Astrocyte (in vitro differentiated cells and primary cell): Measurements from ENCODE around the gene RANBP17. TPM values are rescaled to one million over a fixed set of nuclear protein-coding genes. Genes with fewer than 3 reads are reported as not detected.
A peak's percentile ranks its signal among the peaks of the same experiment; 100 is the strongest.

Experiments used
- DNase-seq: peaks from one replicate; pipeline ENCODE4 v3.0.0-alpha.2; 2010; ENCODE audit warnings: low read depth
- FAIRE-seq: peaks from 2 replicates; lab custom pipeline; 2011; peaks lifted over from hg19 to GRCh38; lab: Jason Lieb, UNC
- H2AFZ ChIP-seq: 2 replicates; pipeline ENCODE4 v1.6.0; 2012; ENCODE audit warnings: low read depth, low read length, inconsistent platforms
- H3K27ac ChIP-seq: 2 replicates; pipeline ENCODE4 v1.5.1; 2011; ENCODE audit warnings: low read depth, low read length, inconsistent platforms
- H3K27me3 ChIP-seq: 2 replicates; pipeline ENCODE4 v1.6.0; 2011; ENCODE audit warnings: low read length, inconsistent platforms; ENCODE audit not compliant: insufficient read depth
- H3K36me3 ChIP-seq: 2 replicates; pipeline ENCODE4 v1.5.1; 2011; ENCODE audit warnings: low read length, inconsistent platforms; ENCODE audit not compliant: insufficient read depth
- H3K4me1 ChIP-seq: 2 replicates; pipeline ENCODE4 v1.5.1; 2011; ENCODE audit warnings: low read length, inconsistent platforms; ENCODE audit not compliant: insufficient read depth
- H3K4me2 ChIP-seq: 2 replicates; pipeline ENCODE4 v1.6.0; 2012; ENCODE audit warnings: low read length, inconsistent platforms
- H3K4me3 ChIP-seq: 2 replicates; pipeline ENCODE4 v1.5.1; 2011; ENCODE audit warnings: low read depth, mild to moderate bottlenecking, low read length, inconsistent platforms; ENCODE audit not compliant: insufficient read depth
- H3K79me2 ChIP-seq: 2 replicates; pipeline ENCODE4 v1.6.0; 2012; ENCODE audit warnings: mild to moderate bottlenecking, low read length, inconsistent platforms; ENCODE audit not compliant: insufficient read depth
- H3K9ac ChIP-seq: 2 replicates; pipeline ENCODE4 v1.6.0; 2012; ENCODE audit warnings: mild to moderate bottlenecking, low read length, inconsistent platforms
- H3K9me3 ChIP-seq: 2 replicates; pipeline ENCODE4 v1.5.1; 2012; ENCODE audit warnings: low read depth, mild to moderate bottlenecking, low read length, inconsistent platforms; ENCODE audit not compliant: insufficient read depth
- H4K20me1 ChIP-seq: 2 replicates; pipeline ENCODE4 v1.6.0; 2012; ENCODE audit warnings: low read length, inconsistent platforms; ENCODE audit not compliant: insufficient read depth
- H3K27ac Mint-ChIP-seq: one replicate; pipeline ENCODE4 v1.8.0; 2021; ENCODE audit warnings: mild to moderate bottlenecking, mixed read lengths; ENCODE audit not compliant: unreplicated experiment
- H3K27me3 Mint-ChIP-seq: one replicate; pipeline ENCODE4 v1.8.0; 2021; ENCODE audit warnings: low read depth, mixed read lengths; ENCODE audit not compliant: unreplicated experiment
- H3K36me3 Mint-ChIP-seq: one replicate; pipeline ENCODE4 v1.8.0; 2021; ENCODE audit warnings: low read depth, mixed read lengths; ENCODE audit not compliant: unreplicated experiment
- H3K4me1 Mint-ChIP-seq: one replicate; pipeline ENCODE4 v1.8.0; 2021; ENCODE audit warnings: low read depth, mixed read lengths; ENCODE audit not compliant: unreplicated experiment
- H3K4me3 Mint-ChIP-seq: one replicate; pipeline ENCODE4 v1.8.0; 2021; ENCODE audit warnings: mild to moderate bottlenecking, moderate library complexity, mixed read lengths; ENCODE audit not compliant: unreplicated experiment
- H3K9me3 Mint-ChIP-seq: one replicate; pipeline ENCODE4 v1.8.0; 2021; ENCODE audit warnings: mild to moderate bottlenecking, mixed read lengths; ENCODE audit not compliant: unreplicated experiment
- CTCF ChIP-seq: IDR thresholded peaks from 2 replicates; pipeline ENCODE4 v1.5.1; 2011; ENCODE audit warnings: low read depth, mild to moderate bottlenecking, inconsistent platforms, low read length, moderate library complexity; ENCODE audit not compliant: insufficient read depth
- EZH2 ChIP-seq: IDR thresholded peaks from 2 replicates; pipeline ENCODE4 v1.6.1; 2012; ENCODE audit warnings: mild to moderate bottlenecking, low read length, inconsistent platforms; ENCODE audit not compliant: insufficient read depth
- total RNA-seq: library from RNA; stranded (reverse); gene quantifications from 2 replicates; pipeline ENCODE4 v1.2.1, GENCODE V29; 2021

RANBP17 gene
- total RNA-seq, 1 donor from 2014 or later: 16.2 TPM

- H3K79me2 ChIP-seq: no peaks in the 10 kb centered on the region
- H3K9me3 ChIP-seq: no peaks in the 10 kb centered on the region
- Mint-ChIP-seq H3K9me3 (peaks cover 15% of the 10 kb centered on the region), H3K4me3 (no peak overlapping the region), H3K36me3 (peaks cover 23% of the 10 kb centered on the region), H3K4me1 (no peaks in the 10 kb centered on the region), H3K27ac (no peak overlapping the region), H3K27me3 (no peaks in the 10 kb centered on the region)
- H3K4me2 ChIP-seq: no peak overlapping the region
- TF ChIP-seq EZH2: no peak
- no peak for TF ChIP-seq CTCF
- no peaks in the 10 kb centered on the region for H3K4me1 ChIP-seq
- H2AFZ ChIP-seq: no peak overlapping the region
- no peaks in the 10 kb centered on the region for H3K36me3 ChIP-seq
- no peak overlapping the region for H3K27ac ChIP-seq
- no peaks in the 10 kb centered on the region for H3K27me3 ChIP-seq
- no peaks in the 10 kb centered on the region for H4K20me1 ChIP-seq
- FAIRE-seq: no peak
- H3K9ac ChIP-seq: no peak overlapping the region
- no peak overlapping the region for H3K4me3 ChIP-seq
- DNase-seq: no peak
Observed at GRCh38 chr5:170903075-170903474, 41.3 kb downstream of the RANBP17 start.

DNA sequence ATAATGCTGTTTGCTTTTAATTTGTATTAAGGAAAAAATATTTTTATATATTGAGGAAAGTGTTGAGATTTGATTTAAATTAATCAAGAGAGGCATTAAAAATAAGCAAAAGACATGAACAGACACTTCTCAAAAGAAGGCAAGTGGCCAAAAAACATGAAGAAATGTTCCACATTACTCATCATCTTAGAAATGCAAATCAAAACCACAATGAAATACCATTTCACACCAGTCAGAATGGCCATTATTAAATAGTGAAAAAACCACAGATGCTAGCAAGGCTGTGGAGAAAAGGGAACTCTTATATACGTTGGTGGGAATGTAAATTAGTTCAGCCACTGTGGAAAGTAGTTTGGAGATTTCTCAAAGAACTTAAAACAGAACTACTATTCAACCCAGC, 45.9 kb downstream of the RANBP17 start:
- Histone ChIP-seq H3K36me3 (no peaks in the 10 kb centered on the region), H3K9ac (no peak overlapping the region), H3K4me3 (no peak overlapping the region), H3K4me2 (no peak overlapping the region), H3K27ac (no peak overlapping the region), H3K4me1 (no peaks in the 10 kb centered on the region), H2AFZ (no peak overlapping the region), H3K9me3 (no peaks in the 10 kb centered on the region), H3K79me2 (no peaks in the 10 kb centered on the region), H3K27me3 (no peaks in the 10 kb centered on the region), H4K20me1 (no peaks in the 10 kb centered on the region)
- FAIRE-seq: peak; percentile 13
- no peak for TF ChIP-seq EZH2
- no peak for TF ChIP-seq CTCF
- peak; percentile 81 for DNase-seq
- Mint-ChIP-seq H3K4me1 (no peaks in the 10 kb centered on the region), H3K9me3 (no peaks in the 10 kb centered on the region), H3K27me3 (no peaks in the 10 kb centered on the region), H3K4me3 (no peak overlapping the region), H3K27ac (no peak overlapping the region), H3K36me3 (peaks cover 9% of the 10 kb centered on the region)

DNA sequence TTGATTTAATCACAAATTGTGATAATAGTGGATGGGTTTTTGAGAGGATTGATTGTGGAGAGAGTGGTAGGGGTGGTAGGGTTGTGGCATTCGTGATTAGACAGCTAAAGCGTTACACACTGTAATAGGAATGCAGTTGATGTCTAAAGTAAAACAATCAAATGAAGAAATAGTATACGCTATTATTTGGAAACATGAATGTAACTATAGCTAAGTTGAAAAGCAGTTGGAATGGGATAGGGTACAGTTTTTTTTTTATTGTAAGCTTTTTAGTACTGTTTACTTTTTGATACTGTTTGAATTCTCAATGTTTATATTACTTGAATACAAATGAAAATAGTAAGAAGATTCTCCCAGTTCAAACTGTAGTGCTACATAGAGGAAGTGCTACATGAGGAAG, 51.8 kb downstream of the RANBP17 start:
- TF ChIP-seq CTCF: no peak
- TF ChIP-seq EZH2: no peak
- Histone ChIP-seq H3K9me3 (no peaks in the 10 kb centered on the region), H3K4me3 (no peak overlapping the region), H3K36me3 (no peaks in the 10 kb centered on the region), H3K79me2 (no peaks in the 10 kb centered on the region), H3K27me3 (no peaks in the 10 kb centered on the region), H3K4me1 (no peaks in the 10 kb centered on the region), H4K20me1 (no peaks in the 10 kb centered on the region), H3K9ac (no peak overlapping the region), H3K27ac (no peak overlapping the region), H2AFZ (no peak overlapping the region), H3K4me2 (no peak overlapping the region)
- no peaks in the 10 kb centered on the region for H3K9me3 Mint-ChIP-seq
- H3K4me3 Mint-ChIP-seq: no peak overlapping the region
- H3K27ac Mint-ChIP-seq: no peak overlapping the region
- peaks cover 8% of the 10 kb centered on the region for H3K4me1 Mint-ChIP-seq
- no peak for FAIRE-seq
- DNase-seq: no peak
- H3K36me3 Mint-ChIP-seq: no peaks in the 10 kb centered on the region
- H3K27me3 Mint-ChIP-seq: no peaks in the 10 kb centered on the region
